Stimulated activated CD8-positive, alpha-beta memory T cell treated with anti-CD3 and anti-CD28 coated beads, Interleukin-4, amount 100 ng/mL, for 4 hours (primary cell): ENCODE measurements around the gene GALNS.

Experiments used
- DNase-seq, 2 donors: peaks; one replicate each; pipeline ENCODE4 v3.0.0-alpha.2; 2020; ENCODE audit warnings: low read depth in 2 of 2, low spot score in 1 of 2

Gene GALNS

GRCh38 chr16:88877564-88878289 is 21.0 kb upstream of the GALNS start:
- DNase-seq = no peak

GRCh38 chr16:88876942-88877526 is 20.3 kb upstream of the GALNS start:
- DNase-seq = no peak

- DNase-seq = no peak
These were observed 19.0 kb upstream of the GALNS start for GRCh38 chr16:88875703-88876234.

- no peak for DNase-seq
These were observed 18.3 kb upstream of the GALNS start for GRCh38 chr16:88874938-88875599.

- DNase-seq = no peak
These were observed 16.0 kb upstream of the GALNS start for GRCh38 chr16:88872650-88873331.

- no peak for DNase-seq
These were observed 15.1 kb upstream of the GALNS start for GRCh38 chr16:88871730-88872416.

GRCh38 chr16:88871349-88871702 is 14.6 kb upstream of the GALNS start:
- no peak for DNase-seq

GRCh38 chr16:88870608-88871348 is 14.0 kb upstream of the GALNS start:
- no peak for DNase-seq

GRCh38 chr16:88869673-88869980 is 12.9 kb upstream of the GALNS start:
- no peak for DNase-seq

- DNase-seq = no peak
These were observed 12.4 kb upstream of the GALNS start for GRCh38 chr16:88868974-88869672.

- no peak for DNase-seq
These were observed 11.0 kb upstream of the GALNS start for GRCh38 chr16:88867581-88868246.

- no peak for DNase-seq
These were observed 9.6 kb upstream of the GALNS start, which contains the start of gene PABPN1L for GRCh38 chr16:88866151-88866920. Gene PABPN1L, minus strand, starts transcription at chr16:88866660. Its CDS starts 54 bp downstream, at chr16:88866606.

GRCh38 chr16:88865742-88866141 is 9.0 kb upstream of the GALNS start:
- DNase-seq = no peak

- no peak for DNase-seq
These were observed 8.6 kb upstream of the GALNS start for GRCh38 chr16:88865310-88865709.

- DNase-seq = no peak
These were observed 7.8 kb upstream of the GALNS start for GRCh38 chr16:88864521-88864920.

GRCh38 chr16:88864099-88864498 is 7.4 kb upstream of the GALNS start:
- DNase-seq = no peak

GRCh38 chr16:88863426-88863825 is 6.7 kb upstream of the GALNS start:
- DNase-seq = no peak

GRCh38 chr16:88862968-88863367 is 6.2 kb upstream of the GALNS start:
- no peak for DNase-seq

GRCh38 chr16:88861359-88861758 is 4.6 kb upstream of the GALNS start:
- no peak for DNase-seq
